Caco-2 (cell line): ENCODE measurements around the gene NUP160. TPM values are rescaled to one million over a fixed set of nuclear protein-coding genes. Genes with fewer than 3 reads are reported as not detected.
"Not testable (repeated sequence)": the region's sequence is repeated elsewhere in the genome, so short reads cannot be mapped to it uniquely, and the experiment has no call there.

Experiments
- BruUV-seq: library from RNA; stranded (reverse); fragments of 400-500 nt; replicated peaks from 2 replicates; lab custom pipeline; 2021; lab: Mats Ljungman, UMichigan
- CTCF ChIA-PET: fragments of 300-600 bp; sonication (Branson Sonifier 250); formaldehyde crosslinking; loops from one replicate; lab custom pipeline; 2022; ENCODE audit warnings: antibody characterized with exemption; lab: Charles Lee
- POLR2A ChIA-PET: fragments of 300-600 bp; sonication (Branson Sonifier 250); formaldehyde crosslinking; loops from one replicate; lab custom pipeline; 2022; ENCODE audit warnings: antibody characterized with exemption; lab: Charles Lee
- DNase-seq, 2 experiments: peaks; one replicate each; pipeline versions ENCODE4 v3.0.0 to v3.0.0-alpha.2; 2020 to 2022
- H3K27me3 ChIP-seq: replicated peaks from 2 replicates; pipeline ENCODE4 v1.6.0; 2011; ENCODE audit warnings: low read length; ENCODE audit not compliant: control insufficient read depth, insufficient read depth
- H3K36me3 ChIP-seq: 2 replicates; pipeline ENCODE4 v1.5.1; 2011; ENCODE audit warnings: low read length; ENCODE audit not compliant: control insufficient read depth, insufficient read depth
- H3K4me1 ChIP-seq: fragments of 250-450 bp; sonication (Bioruptor Pico); 2 replicates; pipeline ENCODE4 v1.5.1; 2020; ENCODE audit warnings: mild to moderate bottlenecking
- H3K4me3 ChIP-seq: 2 replicates; pipeline ENCODE4 v1.5.1; 2011; ENCODE audit warnings: low read depth, mild to moderate bottlenecking, control low read depth, low read length
- H3K9me3 ChIP-seq: fragments of 250-450 bp; sonication (Bioruptor Pico); 2 replicates; pipeline ENCODE4 v1.5.1; 2020; ENCODE audit warnings: mild to moderate bottlenecking, moderate library complexity
- H3K27ac Mint-ChIP-seq: one replicate; pipeline ENCODE4 v1.8.0; 2022; ENCODE audit warnings: mixed read lengths; ENCODE audit not compliant: unreplicated experiment
- H3K27me3 Mint-ChIP-seq: one replicate; pipeline ENCODE4 v1.8.0; 2022; ENCODE audit warnings: mixed read lengths; ENCODE audit not compliant: insufficient read depth, unreplicated experiment
- H3K36me3 Mint-ChIP-seq: one replicate; pipeline ENCODE4 v1.8.0; 2022; ENCODE audit warnings: mild to moderate bottlenecking, mixed read lengths; ENCODE audit not compliant: insufficient read depth, unreplicated experiment
- H3K4me1 Mint-ChIP-seq: one replicate; pipeline ENCODE4 v1.8.0; 2022; ENCODE audit warnings: low read depth, mixed read lengths; ENCODE audit not compliant: unreplicated experiment
- H3K4me3 Mint-ChIP-seq: one replicate; pipeline ENCODE4 v1.8.0; 2022; ENCODE audit warnings: mild to moderate bottlenecking, moderate library complexity, mixed read lengths; ENCODE audit not compliant: unreplicated experiment
- H3K9me3 Mint-ChIP-seq: one replicate; pipeline ENCODE4 v1.8.0; 2022; ENCODE audit warnings: mixed read lengths; ENCODE audit not compliant: unreplicated experiment
- CTCF ChIP-seq, 2 experiments: fragments of 200-600 bp in 1 of 2; IDR thresholded peaks; 1 replicate in 1 of 2; 2 replicates in 1 of 2; pipeline versions ENCODE4 v1.5.1 to v1.8.0; 2011 to 2022; ENCODE audit warnings: antibody characterized with exemption in 1 of 2, control low read depth in 1 of 2, inconsistent platforms in 1 of 2, low read depth in 1 of 2, low read length in 1 of 2, mild to moderate bottlenecking in 1 of 2, moderate library complexity in 1 of 2; ENCODE audit not compliant: insufficient read depth in 1 of 2, severe bottlenecking in 1 of 2, unreplicated experiment in 1 of 2
- intact Hi-C: fragments of 100-400 bp; cut with micrococcal nuclease; formaldehyde crosslinking; loops from one replicate; pipeline ENCODE4 v1.10.0; 2022; ENCODE audit not compliant: unreplicated experiment
- total RNA-seq: library from RNA; stranded (reverse); gene quantifications from 2 replicates; pipeline ENCODE4 v1.2.3, GENCODE V29; 2022

NUP160 gene
- total RNA-seq, 1 experiment from 2014 or later = 72.9 TPM

DNA sequence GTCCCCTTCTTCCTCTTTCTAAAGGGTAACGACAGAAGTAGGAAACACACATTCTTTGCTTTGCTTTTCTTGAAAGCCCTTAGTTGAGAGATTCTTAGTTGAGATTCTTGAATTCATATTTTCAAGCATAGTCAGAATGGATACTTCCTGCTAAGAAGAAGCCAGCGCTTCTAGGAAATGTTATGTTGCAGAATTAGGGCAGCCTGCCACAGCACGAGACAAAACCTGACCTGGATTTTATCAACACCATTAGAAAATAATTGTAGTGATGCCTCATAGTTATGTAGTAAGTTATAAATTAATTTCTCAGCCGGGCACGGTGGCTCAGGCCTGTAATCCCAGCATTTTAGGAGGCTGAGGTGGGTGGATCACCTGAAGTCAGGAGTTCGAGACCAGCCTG, 37.9 kb upstream of the NUP160 start:
- intact Hi-C loops = no loop called here
- no peaks in the 10 kb centered on the region for H3K4me1 ChIP-seq
- ChIA-PET CTCF (no interaction called here), POLR2A (no interaction called here)
- H3K9me3 Mint-ChIP-seq = no peaks in the 10 kb centered on the region
- no peak for DNase-seq
- no peak overlapping the region for H3K4me3 ChIP-seq
- no peaks in the 10 kb centered on the region for H3K4me1 Mint-ChIP-seq
- BruUV-seq = no TSS peak
- no peak overlapping the region for H3K27ac Mint-ChIP-seq
- TF ChIP-seq CTCF (IDR thresholded peaks at IDR 0.05; ENCODE audit: insufficient read depth in 1 of 2, low read depth in 1 of 2, low read length in 1 of 2, severe bottlenecking in 1 of 2, unreplicated experiment in 1 of 2) = no peak
- no peaks in the 10 kb centered on the region for H3K9me3 ChIP-seq
- H3K27me3 Mint-ChIP-seq = no peaks in the 10 kb centered on the region
- no peaks in the 10 kb centered on the region for H3K27me3 ChIP-seq
- no peaks in the 10 kb centered on the region for H3K36me3 ChIP-seq
- H3K36me3 Mint-ChIP-seq = no peaks in the 10 kb centered on the region
- H3K4me3 Mint-ChIP-seq = no peak overlapping the region

DNA sequence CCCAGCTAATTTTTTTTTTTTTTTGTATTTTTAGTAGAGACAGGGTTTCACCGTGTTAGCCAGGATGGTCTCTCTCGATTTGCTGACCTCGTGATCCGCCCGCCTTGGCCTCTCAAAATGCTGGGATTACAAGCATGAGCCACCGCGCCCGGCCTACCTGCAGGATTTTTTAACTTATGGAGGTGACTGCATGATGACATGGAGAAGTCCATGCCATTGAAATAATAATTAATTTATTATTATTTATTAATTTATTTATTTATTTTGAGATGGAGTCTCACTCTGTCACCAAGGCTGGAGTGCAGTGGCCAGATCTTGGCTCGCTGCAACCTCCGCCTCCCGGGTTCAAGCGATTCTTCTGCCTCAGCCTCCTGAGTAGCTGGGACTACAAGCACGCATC, 34.3 kb upstream of the NUP160 start:
- H3K27me3 Mint-ChIP-seq = not testable (repeated sequence)

DNA sequence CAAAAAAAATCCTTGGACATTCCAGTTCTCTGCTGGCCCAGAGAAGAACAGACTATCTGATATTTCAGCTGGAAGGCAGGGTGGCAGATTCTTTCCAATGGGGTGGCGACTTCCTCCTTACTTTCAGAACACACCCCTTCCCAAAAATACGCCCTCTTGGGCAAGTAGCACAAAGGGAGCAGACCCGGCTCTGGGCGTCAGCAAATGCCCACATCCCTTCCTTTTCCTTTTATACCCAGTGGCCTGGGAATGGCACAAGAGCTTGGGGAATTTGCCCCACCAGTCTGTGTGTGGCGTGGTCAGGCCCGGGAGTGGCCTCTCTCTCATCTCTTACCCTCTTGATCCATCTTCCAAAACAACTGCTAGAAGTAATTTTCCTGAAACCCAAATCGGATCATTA, 33.0 kb upstream of the NUP160 start:
- Mint-ChIP-seq H3K4me3 (no peak overlapping the region), H3K9me3 (peaks cover 25% of the 10 kb centered on the region), H3K4me1 (no peaks in the 10 kb centered on the region), H3K27me3 (no peaks in the 10 kb centered on the region), H3K36me3 (no peaks in the 10 kb centered on the region), H3K27ac (no peak overlapping the region)
- no TSS peak for BruUV-seq
- no peak for DNase-seq
- intact Hi-C loops = no loop called here
- H3K4me3 ChIP-seq = no peak overlapping the region
- CTCF ChIA-PET = no interaction called here
- POLR2A ChIA-PET = no interaction called here
- no peaks in the 10 kb centered on the region for H3K36me3 ChIP-seq
- peaks cover 9% of the 10 kb centered on the region for H3K9me3 ChIP-seq
- no peaks in the 10 kb centered on the region for H3K4me1 ChIP-seq
- no peaks in the 10 kb centered on the region for H3K27me3 ChIP-seq
- no peak for TF ChIP-seq CTCF (IDR thresholded peaks at IDR 0.05; ENCODE audit: insufficient read depth in 1 of 2, low read depth in 1 of 2, low read length in 1 of 2, severe bottlenecking in 1 of 2, unreplicated experiment in 1 of 2)

More for the DNA sequence above, 34.3 kb upstream of the NUP160 start:
- peaks cover 12% of the 10 kb centered on the region for H3K9me3 Mint-ChIP-seq
- H3K27me3 ChIP-seq, H3K27ac Mint-ChIP-seq, H3K4me3 Mint-ChIP-seq, POLR2A ChIA-PET, H3K4me1 Mint-ChIP-seq, H3K36me3 ChIP-seq, H3K36me3 Mint-ChIP-seq, DNase-seq, BruUV-seq, intact Hi-C loops, H3K4me1 ChIP-seq, H3K9me3 ChIP-seq, CTCF ChIA-PET, H3K4me3 ChIP-seq: not testable (repeated sequence)
